Stimulated activated CD4-positive, alpha-beta T cell treated with anti-CD3 and anti-CD28 coated beads, Interleukin-4, amount 100 ng/mL, for 24 hours (primary cell): Measurements from ENCODE around the gene TNFSF4.
"Not testable (repeated sequence)": the region's sequence is repeated elsewhere in the genome, so short reads cannot be mapped to it uniquely, and the experiment has no call there.

ENCODE experiments used
- DNase-seq: peaks from one replicate; pipeline ENCODE4 v3.0.0-alpha.2; 2020

Gene TNFSF4

GRCh38 chr1:173161510-173162221 is 45.5 kb downstream of the TNFSF4 start:
- no peak for DNase-seq

GRCh38 chr1:173153964-173154363 is 53.2 kb downstream of the TNFSF4 start:
- not testable (repeated sequence) for DNase-seq

- DNase-seq, result no peak
These were observed 53.6 kb downstream of the TNFSF4 start for GRCh38 chr1:173153503-173153902.

GRCh38 chr1:173152598-173152997 is 54.5 kb downstream of the TNFSF4 start:
- no peak for DNase-seq

GRCh38 chr1:173150795-173151194 is 56.3 kb downstream of the TNFSF4 start:
- no peak for DNase-seq

- DNase-seq, result no peak
These were observed 57.2 kb downstream of the TNFSF4 start for GRCh38 chr1:173149887-173150286.

- no peak for DNase-seq
These were observed 58.2 kb downstream of the TNFSF4 start for GRCh38 chr1:173148971-173149370.

GRCh38 chr1:173148545-173148944 is 58.6 kb downstream of the TNFSF4 start:
- DNase-seq, result no peak

- no peak for DNase-seq
These were observed 66.4 kb downstream of the TNFSF4 start for GRCh38 chr1:173140733-173141132.

GRCh38 chr1:173139706-173140105 is 67.4 kb downstream of the TNFSF4 start:
- no peak for DNase-seq

- DNase-seq, result no peak
These were observed 69.9 kb downstream of the TNFSF4 start for GRCh38 chr1:173137107-173137706.

- no peak for DNase-seq
These were observed 72.3 kb downstream of the TNFSF4 start for GRCh38 chr1:173134800-173135199.

GRCh38 chr1:173134029-173134428 is 73.1 kb downstream of the TNFSF4 start:
- DNase-seq, result no peak
